Skeletal muscle cell (primary cell): Measurements from ENCODE around the gene TASOR.
"Not testable (repeated sequence)": the region's sequence is repeated elsewhere in the genome, so short reads cannot be mapped to it uniquely, and the experiment has no call there.

Experiments
- DNase-seq: peaks from one replicate; pipeline ENCODE4 v3.0.0-alpha.2; 2010; ENCODE audit warnings: low read depth
- H3K4me3 ChIP-seq: 2 replicates; pipeline ENCODE4 v1.5.1; 2011; ENCODE audit warnings: low read depth, mild to moderate bottlenecking, control low read depth, low read length, moderate library complexity

The TASOR gene

GRCh38 chr3:56683122-56683817 lies at the start of gene TASOR:
TASOR (minus strand) TSS chr3:56683265; CDS start chr3:56683006, 259 bp downstream.
- DNase-seq = peak; percentile 27
- peak within 1 kb of the TSS; percentile 74 for H3K4me3 ChIP-seq

GRCh38 chr3:56732109-56732508 lies 49.0 kb upstream of the TASOR start:
- no peak for DNase-seq
- no peak overlapping the region for H3K4me3 ChIP-seq

GRCh38 chr3:56725175-56725574 lies 42.1 kb upstream of the TASOR start:
- H3K4me3 ChIP-seq = no peak overlapping the region
- DNase-seq = no peak

- DNase-seq = no peak
- no peak overlapping the region for H3K4me3 ChIP-seq
Measured at GRCh38 chr3:56724676-56725075, 41.6 kb upstream of the TASOR start.

- no peak overlapping the region for H3K4me3 ChIP-seq
- DNase-seq = no peak
Measured at GRCh38 chr3:56720849-56721248, 37.8 kb upstream of the TASOR start.

DNA sequence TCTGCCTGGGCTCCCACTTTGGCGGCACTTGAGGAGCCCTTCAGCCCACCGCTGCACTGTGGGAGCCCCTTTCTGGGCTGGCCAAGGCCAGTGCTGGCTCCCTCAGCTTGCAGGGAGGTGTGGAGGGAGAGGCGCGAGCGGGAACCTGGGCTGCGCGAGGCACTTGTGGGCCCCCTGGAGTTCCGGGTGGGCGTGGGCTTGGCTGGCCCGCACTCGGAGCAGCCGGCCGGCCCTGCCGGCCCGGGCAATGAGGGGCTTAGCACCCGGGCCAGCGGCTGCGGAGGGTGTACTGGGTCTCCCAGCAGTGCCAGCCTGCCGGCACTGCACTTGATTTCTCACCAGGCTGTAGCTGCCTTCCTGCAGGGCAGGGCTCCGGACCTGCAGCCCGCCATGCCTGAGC lies 35.7 kb upstream of the TASOR start:
- H3K4me3 ChIP-seq, DNase-seq: not testable (repeated sequence)

- no peak for DNase-seq
Measured at GRCh38 chr3:56711344-56711743, 28.3 kb upstream of the TASOR start.

DNA sequence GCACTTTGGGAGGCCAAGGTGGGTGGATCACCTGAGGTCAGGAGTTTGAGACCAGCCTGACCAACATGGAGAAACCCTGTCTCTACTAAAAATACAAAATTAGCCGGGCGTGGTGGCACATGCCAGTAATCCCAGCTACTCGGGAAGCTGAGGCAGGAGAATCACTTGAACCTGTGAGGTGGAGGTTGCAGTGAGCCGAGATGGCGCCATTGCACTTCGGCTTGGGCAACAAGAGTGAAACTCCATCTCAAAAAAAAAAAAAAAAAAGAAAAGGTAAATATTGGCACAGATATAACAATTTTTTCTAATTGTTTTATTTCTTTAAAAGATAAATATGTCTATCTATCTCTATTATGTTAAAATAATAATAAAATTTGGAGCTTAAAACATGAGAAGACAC lies 24.3 kb upstream of the TASOR start:
- not testable (repeated sequence) for H3K4me3 ChIP-seq, DNase-seq

More at GRCh38 chr3:56711344-56711743, 28.3 kb upstream of the TASOR start:
- no peak overlapping the region for H3K4me3 ChIP-seq

GRCh38 chr3:56706629-56707028 lies 23.6 kb upstream of the TASOR start:
- no peak for DNase-seq
- no peak overlapping the region for H3K4me3 ChIP-seq

DNA sequence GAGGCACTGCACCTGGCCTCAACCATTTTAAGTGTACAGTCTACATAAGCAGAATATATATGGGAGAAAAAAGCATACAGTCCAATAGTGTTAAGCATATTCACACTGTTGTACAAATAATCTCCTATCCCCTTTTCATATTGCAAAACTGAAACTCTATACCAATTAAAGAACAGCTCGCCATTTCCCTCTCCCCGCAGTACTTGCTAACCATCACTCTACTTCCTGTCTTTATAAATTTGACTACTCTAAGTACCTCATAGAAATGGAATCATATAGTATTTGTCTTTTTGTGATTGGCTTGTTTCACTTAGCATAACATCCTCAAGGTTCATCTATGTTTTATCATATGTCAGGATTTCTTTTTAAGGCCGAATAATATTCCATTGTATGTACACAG lies 21.6 kb upstream of the TASOR start:
- H3K4me3 ChIP-seq = no peak overlapping the region
- DNase-seq = no peak

DNA sequence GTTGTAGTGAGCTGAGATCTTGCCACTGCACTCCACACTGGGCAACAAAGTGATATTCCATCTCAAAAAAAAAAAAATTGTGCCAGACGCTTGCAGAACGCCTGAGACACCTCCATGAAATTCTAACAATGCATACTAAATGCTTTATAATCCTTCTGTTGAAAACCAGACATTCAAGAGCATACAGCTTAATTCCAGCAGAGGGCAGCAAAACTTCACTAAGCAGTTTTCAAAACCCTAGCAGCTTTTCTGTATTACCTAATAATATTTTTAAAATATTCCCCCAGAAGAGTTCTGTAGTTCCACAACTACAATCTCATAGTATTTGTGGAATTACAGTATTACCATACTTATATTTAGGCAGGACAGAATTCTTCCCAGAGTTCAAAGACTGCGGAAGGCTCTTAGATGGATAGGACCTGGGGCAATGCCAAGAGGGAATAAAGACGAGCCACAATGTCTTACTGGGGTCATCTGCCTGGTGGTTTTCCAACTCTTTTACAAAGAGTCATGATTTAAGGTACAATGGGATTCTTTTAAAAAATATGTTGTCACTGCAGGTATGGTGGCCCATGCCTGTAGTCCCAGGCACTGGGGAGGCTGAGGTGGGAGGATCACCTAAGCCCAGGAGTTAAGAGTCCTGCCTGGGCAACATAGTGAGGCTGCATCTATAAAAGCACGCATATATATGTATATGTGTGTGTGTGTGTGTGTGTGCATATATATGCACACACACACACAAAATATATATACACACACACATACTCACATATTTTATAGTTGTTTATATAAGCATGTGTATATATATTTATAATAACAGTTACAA lies 19.6 kb upstream of the TASOR start:
- H3K4me3 ChIP-seq = no peak overlapping the region
- DNase-seq = peak; percentile 15

- DNase-seq = no peak
- H3K4me3 ChIP-seq = no peak overlapping the region
Measured at GRCh38 chr3:56700151-56700550, 17.1 kb upstream of the TASOR start.

- DNase-seq = no peak
- no peak overlapping the region for H3K4me3 ChIP-seq
Measured at GRCh38 chr3:56694867-56695683, 12.0 kb upstream of the TASOR start.

- no peak for DNase-seq
- H3K4me3 ChIP-seq = no peak overlapping the region
Measured at GRCh38 chr3:56693750-56694149, 10.7 kb upstream of the TASOR start.

GRCh38 chr3:56692520-56693433 lies 9.7 kb upstream of the TASOR start:
- not testable (repeated sequence) for H3K4me3 ChIP-seq, DNase-seq

GRCh38 chr3:56692001-56692365 lies 8.9 kb upstream of the TASOR start:
- DNase-seq, H3K4me3 ChIP-seq: not testable (repeated sequence)

- no peak overlapping the region for H3K4me3 ChIP-seq
- DNase-seq = no peak
Measured at GRCh38 chr3:56691165-56692000, 8.3 kb upstream of the TASOR start.

DNA sequence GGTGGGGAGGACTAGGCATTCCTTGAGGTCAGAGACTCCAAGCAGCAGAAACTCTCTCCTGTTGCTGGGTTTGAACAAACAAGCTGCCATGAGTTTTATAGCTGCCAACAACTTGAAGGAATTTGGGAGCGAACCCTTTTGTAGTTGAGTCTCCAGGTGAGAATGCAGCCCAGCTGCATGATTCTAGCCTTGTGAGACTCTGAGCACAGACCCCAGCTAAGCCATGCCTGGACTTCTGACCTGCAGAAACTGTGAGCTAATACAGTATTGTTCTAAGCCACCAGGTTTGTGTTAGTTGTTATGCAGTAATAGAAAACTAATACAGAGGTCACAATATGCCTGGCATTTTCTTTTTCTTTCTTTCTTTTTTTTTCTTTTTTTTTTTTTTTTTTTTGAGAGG lies 6.2 kb upstream of the TASOR start:
- no peak overlapping the region for H3K4me3 ChIP-seq
- no peak for DNase-seq
